Activated CD4-positive, alpha-beta T cell treated with anti-CD3 and anti-CD28 coated beads, Interleukin-2, amount 10 ng/mL, durations not matched to agents 24 days and 14 days (primary cell): ENCODE data around the gene PCSK7. TPM values are rescaled to one million over a fixed set of nuclear protein-coding genes. Genes with fewer than 3 reads are reported as not detected.

Experiments used
- DNase-seq: peaks from one replicate; pipeline ENCODE4 v3.0.0; 2022
- H3K27ac Mint-ChIP-seq: one replicate; pipeline ENCODE4 v1.8.0; 2022; ENCODE audit warnings: mild to moderate bottlenecking, mixed read lengths
- H3K27me3 Mint-ChIP-seq: one replicate; pipeline ENCODE4 v1.8.0; 2022; ENCODE audit warnings: mixed read lengths
- H3K36me3 Mint-ChIP-seq: one replicate; pipeline ENCODE4 v1.8.0; 2022; ENCODE audit warnings: low read depth, mild to moderate bottlenecking, mixed read lengths
- H3K4me1 Mint-ChIP-seq: one replicate; pipeline ENCODE4 v1.8.0; 2021; ENCODE audit warnings: mixed read lengths
- H3K4me3 Mint-ChIP-seq: one replicate; pipeline ENCODE4 v1.8.0; 2022; ENCODE audit warnings: mild to moderate bottlenecking, moderate library complexity, mixed read lengths
- H3K9me3 Mint-ChIP-seq: one replicate; pipeline ENCODE4 v1.8.0; 2021; ENCODE audit warnings: mixed read lengths
- intact Hi-C: fragments of 100-400 bp; cut with micrococcal nuclease; formaldehyde crosslinking; loops from one replicate; pipeline ENCODE4 v1.15.1; 2023
- total RNA-seq: library from RNA; stranded (reverse); gene quantifications from 2 replicates; pipeline ENCODE4 v1.2.3, GENCODE V29; 2022

The PCSK7 gene
- total RNA-seq, 1 donor from 2014 or later: 160 TPM

GRCh38 chr11:117255966-117256365, 24.1 kb upstream of the PCSK7 start:
- no peak for DNase-seq
- no peaks in the 10 kb centered on the region for H3K9me3 Mint-ChIP-seq
- H3K27ac Mint-ChIP-seq: no peak overlapping the region
- no peak overlapping the region for H3K4me3 Mint-ChIP-seq
- H3K27me3 Mint-ChIP-seq: no peaks in the 10 kb centered on the region
- peaks cover 4% of the 10 kb centered on the region for H3K4me1 Mint-ChIP-seq
- peaks cover 6% of the 10 kb centered on the region for H3K36me3 Mint-ChIP-seq
- intact Hi-C loops: no loop called here

GRCh38 chr11:117251506-117251905, 19.6 kb upstream of the PCSK7 start:
- peaks cover 21% of the 10 kb centered on the region for H3K36me3 Mint-ChIP-seq
- H3K9me3 Mint-ChIP-seq: no peaks in the 10 kb centered on the region

GRCh38 chr11:117249571-117249970, 17.7 kb upstream of the PCSK7 start:
- Mint-ChIP-seq H3K4me1 (no peaks in the 10 kb centered on the region), H3K27me3 (no peaks in the 10 kb centered on the region), H3K27ac (no peak overlapping the region), H3K4me3 (no peak overlapping the region), H3K36me3 (peaks cover 30% of the 10 kb centered on the region), H3K9me3 (no peaks in the 10 kb centered on the region)
- intact Hi-C loops: no loop called here
- no peak for DNase-seq

More at GRCh38 chr11:117251506-117251905, 19.6 kb upstream of the PCSK7 start:
- Mint-ChIP-seq H3K4me3 (no peak overlapping the region), H3K27ac (no peak overlapping the region), H3K27me3 (no peaks in the 10 kb centered on the region), H3K4me1 (peaks cover 4% of the 10 kb centered on the region)
- DNase-seq: no peak
- intact Hi-C loops: no loop called here

GRCh38 chr11:117248341-117248740, 16.5 kb upstream of the PCSK7 start:
- no peaks in the 10 kb centered on the region for H3K27me3 Mint-ChIP-seq
- peaks cover 30% of the 10 kb centered on the region for H3K36me3 Mint-ChIP-seq
- no peaks in the 10 kb centered on the region for H3K9me3 Mint-ChIP-seq
- intact Hi-C loops: no loop called here
- no peak for DNase-seq
- H3K27ac Mint-ChIP-seq: no peak overlapping the region
- no peaks in the 10 kb centered on the region for H3K4me1 Mint-ChIP-seq
- no peak overlapping the region for H3K4me3 Mint-ChIP-seq

- Mint-ChIP-seq H3K4me3 (no peak overlapping the region), H3K4me1 (peaks cover under 1% of the 10 kb centered on the region), H3K9me3 (no peaks in the 10 kb centered on the region), H3K36me3 (peaks cover 14% of the 10 kb centered on the region), H3K27me3 (no peaks in the 10 kb centered on the region), H3K27ac (no peak overlapping the region)
- no peak for DNase-seq
- intact Hi-C loops: no loop called here
Observed at GRCh38 chr11:117239295-117239694, 7.4 kb upstream of the PCSK7 start.

GRCh38 chr11:117238221-117238620, 6.3 kb upstream of the PCSK7 start:
- Mint-ChIP-seq H3K4me1 (peaks cover 12% of the 10 kb centered on the region), H3K27ac (no peak overlapping the region), H3K27me3 (no peaks in the 10 kb centered on the region), H3K4me3 (no peak overlapping the region), H3K36me3 (peaks cover 10% of the 10 kb centered on the region), H3K9me3 (no peaks in the 10 kb centered on the region)
- DNase-seq: no peak
- intact Hi-C loops: no loop called here

- Mint-ChIP-seq H3K4me3 (peak overlapping the region; percentile 89), H3K27me3 (no peaks in the 10 kb centered on the region)
Observed at GRCh38 chr11:117232911-117233409, 1.1 kb upstream of the PCSK7 start.

GRCh38 chr11:117232092-117232878, 412 bp upstream of the PCSK7 start, which contains the start of gene RNF214:
RNF214 (plus strand) TSS chr11:117232671; CDS start chr11:117234273, 1,602 bp downstream.
- peaks cover 38% of the 10 kb centered on the region for H3K4me1 Mint-ChIP-seq
- no peaks in the 10 kb centered on the region for H3K27me3 Mint-ChIP-seq
- peaks cover 32% of the 10 kb centered on the region for H3K36me3 Mint-ChIP-seq
- intact Hi-C loops: loop anchor here (1.0 to 5.0 kb wide), 4 partner anchors 88 to 585 kb away; partner anchors contain the start of genes PAFAH1B2 and ZPR1
- peak within 1 kb of the TSS; percentile 100 for H3K27ac Mint-ChIP-seq
- DNase-seq: peak; percentile 93
- H3K9me3 Mint-ChIP-seq: no peaks in the 10 kb centered on the region
- peak within 1 kb of the TSS; percentile 93 for H3K4me3 Mint-ChIP-seq

More at GRCh38 chr11:117232911-117233409, 1.1 kb upstream of the PCSK7 start:
- peak; percentile 73 for DNase-seq
- Mint-ChIP-seq H3K36me3 (peaks cover 26% of the 10 kb centered on the region), H3K27ac (peak overlapping the region; percentile 81), H3K4me1 (peaks cover 38% of the 10 kb centered on the region), H3K9me3 (no peaks in the 10 kb centered on the region)
- intact Hi-C loops: loop anchor here (1.0 to 5.0 kb wide), 4 partner anchors 89 to 584 kb away; partner anchors contain the start of genes PAFAH1B2 and ZPR1

- peak overlapping the region; percentile 93 for H3K4me3 Mint-ChIP-seq
- H3K27ac Mint-ChIP-seq: peak overlapping the region; percentile 98
- DNase-seq: peak; percentile 66
- no peaks in the 10 kb centered on the region for H3K9me3 Mint-ChIP-seq
- peaks cover 45% of the 10 kb centered on the region for H3K4me1 Mint-ChIP-seq
- H3K27me3 Mint-ChIP-seq: no peaks in the 10 kb centered on the region
- intact Hi-C loops: loop anchor here (1.0 to 5.0 kb wide), 6 partner anchors 53 to 586 kb away; partner anchors contain the start of genes CEP164, SIDT2 and ZPR1
- peaks cover 42% of the 10 kb centered on the region for H3K36me3 Mint-ChIP-seq
Observed at GRCh38 chr11:117230999-117231841, 653 bp downstream of the PCSK7 start.

- Mint-ChIP-seq H3K27ac (peak overlapping the region; percentile 98), H3K36me3 (peaks cover 48% of the 10 kb centered on the region), H3K27me3 (no peaks in the 10 kb centered on the region), H3K4me3 (peak overlapping the region; percentile 93), H3K9me3 (no peaks in the 10 kb centered on the region), H3K4me1 (peaks cover 45% of the 10 kb centered on the region)
- peak; percentile 84 for DNase-seq
- intact Hi-C loops: loop anchor here (1.0 to 5.0 kb wide), 6 partner anchors 52 to 587 kb away; partner anchors contain the start of genes CEP164, SIDT2 and ZPR1
Observed at GRCh38 chr11:117230286-117230961, 1.4 kb downstream of the PCSK7 start.

GRCh38 chr11:117229931-117230285, 2.0 kb downstream of the PCSK7 start:
- Mint-ChIP-seq H3K36me3 (peaks cover 53% of the 10 kb centered on the region), H3K4me3 (peak overlapping the region; percentile 93), H3K9me3 (no peaks in the 10 kb centered on the region), H3K27me3 (no peaks in the 10 kb centered on the region), H3K4me1 (peaks cover 45% of the 10 kb centered on the region), H3K27ac (peak overlapping the region; percentile 98)
- intact Hi-C loops: loop anchor here (1.0 to 5.0 kb wide), 6 partner anchors 52 to 587 kb away; partner anchors contain the start of genes CEP164, SIDT2 and ZPR1
- no peak for DNase-seq

- no peak for DNase-seq
- no peaks in the 10 kb centered on the region for H3K27me3 Mint-ChIP-seq
- peak overlapping the region; percentile 98 for H3K27ac Mint-ChIP-seq
- H3K4me1 Mint-ChIP-seq: peaks cover 45% of the 10 kb centered on the region
- no peaks in the 10 kb centered on the region for H3K9me3 Mint-ChIP-seq
- H3K4me3 Mint-ChIP-seq: peak overlapping the region; percentile 93
- intact Hi-C loops: no loop called here
- H3K36me3 Mint-ChIP-seq: peaks cover 58% of the 10 kb centered on the region
Observed at GRCh38 chr11:117229411-117229810, 2.5 kb downstream of the PCSK7 start.

- no peak for DNase-seq
- Mint-ChIP-seq H3K4me1 (peaks cover 32% of the 10 kb centered on the region), H3K27ac (peak overlapping the region; percentile 83), H3K36me3 (peaks cover 71% of the 10 kb centered on the region), H3K4me3 (peak overlapping the region; percentile 31), H3K27me3 (no peaks in the 10 kb centered on the region), H3K9me3 (no peaks in the 10 kb centered on the region)
- intact Hi-C loops: no loop called here
Observed at GRCh38 chr11:117228091-117228490, 3.8 kb downstream of the PCSK7 start.
